ENCODE data around the gene PTPN9.
"Not testable (repeated sequence)": the region's sequence is repeated elsewhere in the genome, so short reads cannot be mapped to it uniquely, and the experiment has no call there.

- TF ChIP-seq CTCF (IDR thresholded peaks at IDR 0.05; ENCODE audit: low read depth, low read length); EZH2phosphoT487 (IDR thresholded peaks at IDR 0.05; ENCODE audit: low read depth): not testable (repeated sequence)
Measured at GRCh38 chr15:75477094-75477493, 102.0 kb downstream of the PTPN9 start.

Measured in OCI-LY3 (cell line).